ENCODE measurements around the gene SMIM24. TPM values are rescaled to one million over a fixed set of nuclear protein-coding genes. Genes with fewer than 3 reads are reported as not detected.

SMIM24 gene
- total and polyA plus RNA-seq, 9 of the 15 experiments (the other 6 are each of a cell fraction or from before 2014, with no cell fraction given): 0.45 to 12.3 (median 1.4) TPM; not detected in 1

- TF ChIP-seq ZNF79 (CRISPR knock-in tag; IDR thresholded peaks at IDR 0.05; ENCODE audit: low read depth) (no peak), E2F8 (IDR thresholded peaks at IDR 0.05; ENCODE audit: low read depth, partially characterized antibody) (peak; percentile 82), POLR2AphosphoS2 (IDR thresholded peaks at IDR 0.05; ENCODE audit: low read length) (no peak), FOS (IDR thresholded peaks at IDR 0.05; ENCODE audit: extremely low read depth, insufficient read length) (no peak), NFATC3 (IDR thresholded peaks at IDR 0.05) (0 out of 2 replicates have a peak, but pooled peaks have one; percentile 22), KDM4B (IDR thresholded peaks at IDR 0.05; ENCODE audit: borderline replicate concordance in 2 of 2, low read depth in 1 of 2) (peak in 1 of 2 experiments; percentile 45; a peak in 1 of 4 replicates), RBM17 (IDR thresholded peaks at IDR 0.05; ENCODE audit: borderline replicate concordance, low read depth, low read length) (no peak), SNIP1 (IDR thresholded peaks at IDR 0.05; ENCODE audit: low read depth) (no peak), ZNF121 (CRISPR knock-in tag; conservative IDR thresholded peaks at IDR 0.05) (no peak), ASH1L (IDR thresholded peaks at IDR 0.05; ENCODE audit: borderline replicate concordance, low read depth, partially characterized antibody) (peak; percentile 67), SMAD3 (CRISPR knock-in tag; conservative IDR thresholded peaks at IDR 0.05) (no peak), ZNF830 (CRISPR knock-in tag; IDR thresholded peaks at IDR 0.05) (no peak), ILK (tag; IDR thresholded peaks at IDR 0.05; ENCODE audit: borderline replicate concordance, low read depth) (no peak), ZFP30 (CRISPR knock-in tag; IDR thresholded peaks at IDR 0.05; ENCODE audit: borderline replicate concordance) (no peak), KLF10 (CRISPR knock-in tag; IDR thresholded peaks at IDR 0.05) (no peak), SRSF9 (IDR thresholded peaks at IDR 0.05; ENCODE audit: borderline replicate concordance, low read depth, low read length) (no peak), JUND (IDR thresholded peaks at IDR 0.05; ENCODE audit: borderline replicate concordance, low read depth, low read length) (peak; percentile 21; the same call in 1 of the 2 replicates), JUND (tag; IDR thresholded peaks at IDR 0.05; ENCODE audit: borderline replicate concordance, low read depth, low read length) (peak; percentile 13; the same call in 1 of the 3 replicates)
- TF ChIP-seq, protein P1, sequence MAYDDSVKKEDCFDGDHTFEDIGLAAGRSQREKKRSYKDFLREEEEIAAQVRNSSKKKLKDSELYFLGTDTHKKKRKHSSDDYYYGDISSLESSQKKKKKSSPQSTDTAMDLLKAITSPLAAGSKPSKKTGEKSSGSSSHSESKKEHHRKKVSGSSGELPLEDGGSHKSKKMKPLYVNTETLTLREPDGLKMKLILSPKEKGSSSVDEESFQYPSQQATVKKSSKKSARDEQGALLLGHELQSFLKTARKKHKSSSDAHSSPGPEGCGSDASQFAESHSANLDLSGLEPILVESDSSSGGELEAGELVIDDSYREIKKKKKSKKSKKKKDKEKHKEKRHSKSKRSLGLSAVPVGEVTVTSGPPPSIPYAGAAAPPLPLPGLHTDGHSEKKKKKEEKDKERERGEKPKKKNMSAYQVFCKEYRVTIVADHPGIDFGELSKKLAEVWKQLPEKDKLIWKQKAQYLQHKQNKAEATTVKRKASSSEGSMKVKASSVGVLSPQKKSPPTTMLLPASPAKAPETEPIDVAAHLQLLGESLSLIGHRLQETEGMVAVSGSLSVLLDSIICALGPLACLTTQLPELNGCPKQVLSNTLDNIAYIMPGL (CRISPR knock-in tag; IDR thresholded peaks at IDR 0.05): no peak
- TF ChIP-seq, protein P2, sequence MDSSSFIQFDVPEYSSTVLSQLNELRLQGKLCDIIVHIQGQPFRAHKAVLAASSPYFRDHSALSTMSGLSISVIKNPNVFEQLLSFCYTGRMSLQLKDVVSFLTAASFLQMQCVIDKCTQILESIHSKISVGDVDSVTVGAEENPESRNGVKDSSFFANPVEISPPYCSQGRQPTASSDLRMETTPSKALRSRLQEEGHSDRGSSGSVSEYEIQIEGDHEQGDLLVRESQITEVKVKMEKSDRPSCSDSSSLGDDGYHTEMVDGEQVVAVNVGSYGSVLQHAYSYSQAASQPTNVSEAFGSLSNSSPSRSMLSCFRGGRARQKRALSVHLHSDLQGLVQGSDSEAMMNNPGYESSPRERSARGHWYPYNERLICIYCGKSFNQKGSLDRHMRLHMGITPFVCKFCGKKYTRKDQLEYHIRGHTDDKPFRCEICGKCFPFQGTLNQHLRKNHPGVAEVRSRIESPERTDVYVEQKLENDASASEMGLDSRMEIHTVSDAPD (CRISPR knock-in tag; IDR thresholded peaks at IDR 0.05): no peak
- TF ChIP-seq, protein P3, sequence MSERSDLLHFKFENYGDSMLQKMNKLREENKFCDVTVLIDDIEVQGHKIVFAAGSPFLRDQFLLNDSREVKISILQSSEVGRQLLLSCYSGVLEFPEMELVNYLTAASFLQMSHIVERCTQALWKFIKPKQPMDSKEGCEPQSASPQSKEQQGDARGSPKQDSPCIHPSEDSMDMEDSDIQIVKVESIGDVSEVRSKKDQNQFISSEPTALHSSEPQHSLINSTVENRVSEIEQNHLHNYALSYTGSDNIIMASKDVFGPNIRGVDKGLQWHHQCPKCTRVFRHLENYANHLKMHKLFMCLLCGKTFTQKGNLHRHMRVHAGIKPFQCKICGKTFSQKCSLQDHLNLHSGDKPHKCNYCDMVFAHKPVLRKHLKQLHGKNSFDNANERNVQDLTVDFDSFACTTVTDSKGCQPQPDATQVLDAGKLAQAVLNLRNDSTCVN (CRISPR knock-in tag; IDR thresholded peaks at IDR 0.05): no peak
These were observed 25.5 kb upstream of the SMIM24 start, which contains the start of gene FZR1 (continued) for GRCh38 chr19:3505598-3506383.
